DMS 273 treated with DMSO at 0.1 percent for 48 hours (cell line): ENCODE measurements around the gene SDHAF1.
"Not testable (repeated sequence)": the region's sequence is repeated elsewhere in the genome, so short reads cannot be mapped to it uniquely, and the experiment has no call there.

Experiments
- DNase-seq: peaks from one replicate; lab custom pipeline; 2025; lab: John Stamatoyannopoulos, UW

Gene SDHAF1

DNA sequence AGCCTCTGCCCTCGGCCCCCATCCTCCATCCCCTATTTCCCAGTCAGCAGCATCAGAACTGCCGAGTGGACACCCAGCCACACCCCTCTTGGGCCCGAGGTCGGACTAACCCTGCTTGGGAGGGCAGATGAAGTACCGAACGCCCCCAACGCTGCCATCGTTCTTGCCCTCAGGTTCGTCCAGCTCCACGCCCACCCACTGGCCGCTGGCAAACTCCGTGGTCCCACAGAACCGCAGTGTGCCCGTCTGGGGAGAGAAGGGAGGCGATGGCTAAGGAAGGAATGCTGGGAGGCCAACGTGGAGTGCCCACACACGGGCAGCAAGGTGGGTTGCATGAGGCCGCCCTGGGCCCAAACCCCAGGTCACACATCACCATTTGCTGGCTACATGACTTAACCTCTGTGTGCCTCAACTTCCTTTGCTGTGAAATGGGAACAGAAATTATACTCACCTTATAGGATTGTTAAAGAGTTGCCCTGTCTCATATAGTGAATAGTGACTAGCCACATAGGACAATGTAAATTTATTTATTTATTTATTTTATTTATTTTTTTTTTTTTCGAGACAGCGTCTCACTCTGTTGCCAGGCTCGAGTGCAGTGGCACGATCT, 24.2 kb downstream of the SDHAF1 start:
- no peak for DNase-seq

DNA sequence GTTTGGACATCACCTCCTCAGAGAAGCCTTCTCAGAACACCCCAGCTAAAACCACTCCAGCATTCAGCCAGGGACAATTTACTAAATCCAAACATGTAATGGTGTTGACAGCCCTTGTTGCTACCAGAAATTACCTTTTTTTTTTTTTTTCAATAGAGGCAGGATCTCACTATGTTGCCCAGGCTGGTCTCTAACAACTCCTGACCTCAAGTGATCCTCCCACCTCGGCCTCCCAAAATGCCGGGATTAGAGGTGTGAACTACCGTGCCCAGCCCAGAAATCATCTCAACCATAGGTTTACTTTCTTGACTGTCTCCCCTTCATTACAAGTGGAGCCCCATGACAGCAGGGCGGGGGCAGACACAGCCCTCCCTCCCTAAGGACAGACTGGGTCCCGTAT, 28.4 kb downstream of the SDHAF1 start:
- DNase-seq = no peak

DNA sequence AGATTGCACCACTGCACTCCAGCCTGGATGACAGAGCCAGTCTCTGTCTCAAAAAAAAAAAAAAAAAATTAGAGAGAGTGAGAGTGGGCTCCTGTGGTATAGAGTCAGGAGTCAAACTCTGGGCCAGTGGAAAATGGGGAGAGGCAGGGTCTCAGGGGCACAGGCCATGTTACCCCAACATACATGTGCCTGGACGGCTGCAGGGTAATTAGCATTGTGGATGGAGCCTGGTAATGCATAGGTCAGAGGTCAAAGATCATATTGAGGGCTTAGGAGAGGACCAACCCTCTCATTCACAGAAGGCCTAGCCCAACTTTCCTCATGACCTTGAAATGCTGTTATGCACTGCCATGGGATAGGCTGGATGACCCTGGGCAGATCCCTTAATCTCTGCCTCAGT, 30.6 kb downstream of the SDHAF1 start:
- DNase-seq = no peak

DNA sequence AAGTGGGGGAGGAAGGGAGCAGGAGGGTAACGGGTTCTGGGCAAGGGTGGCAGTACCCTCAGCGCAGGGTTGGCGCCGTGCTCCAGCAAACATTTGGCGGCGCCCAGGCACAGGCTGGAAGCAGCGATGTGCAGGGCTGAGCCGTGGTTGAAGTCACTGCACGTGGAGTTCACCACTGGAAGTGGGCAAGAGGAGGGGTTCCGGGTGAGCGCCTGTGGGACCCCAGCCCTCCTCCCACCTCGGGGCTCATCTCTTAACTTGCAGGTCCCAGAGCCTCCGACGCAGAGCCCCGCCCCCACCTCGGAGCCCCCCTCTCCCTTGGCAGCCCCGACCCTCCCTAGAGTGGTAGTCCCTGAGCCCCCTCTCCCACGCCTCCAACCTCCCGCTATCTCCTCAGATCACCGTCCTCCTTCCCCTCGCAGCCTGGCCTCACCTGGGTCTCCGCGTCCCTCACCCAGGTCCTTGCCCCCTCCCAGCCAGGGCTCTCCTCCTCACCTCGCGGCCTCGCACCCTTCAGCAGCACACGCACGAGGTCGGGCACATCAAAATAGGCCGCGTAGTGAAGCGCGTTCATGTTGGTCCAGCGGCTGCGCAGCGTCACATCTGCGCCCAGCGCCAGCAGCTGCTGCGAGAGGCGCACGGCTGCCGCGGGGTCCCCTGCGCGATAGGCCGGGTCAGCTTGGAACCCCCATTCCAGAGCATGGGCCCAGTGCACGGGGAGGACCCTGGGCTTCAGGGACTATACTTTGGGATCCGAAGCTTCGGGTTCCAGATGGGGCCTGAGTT, 31.3 kb downstream of the SDHAF1 start:
- DNase-seq = no peak

DNA sequence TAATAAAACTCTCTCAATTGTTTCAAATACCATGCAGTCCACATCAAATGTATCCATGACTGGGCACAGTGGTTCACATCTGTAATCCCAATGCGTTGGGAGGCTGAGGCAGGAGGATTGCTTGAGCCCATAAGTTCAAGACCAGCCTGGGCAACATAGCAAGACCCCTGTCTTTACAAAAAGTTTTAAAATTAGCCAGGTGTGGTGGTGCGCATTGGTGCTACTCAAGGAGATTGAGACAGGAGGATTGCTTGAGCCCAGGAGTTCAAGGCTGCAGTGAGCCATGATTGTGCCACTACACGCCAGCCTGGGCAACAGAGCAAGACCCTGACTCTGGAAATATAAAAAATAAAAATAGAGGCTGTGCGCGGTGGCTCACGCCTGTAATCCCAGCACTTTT, 32.7 kb downstream of the SDHAF1 start:
- no peak for DNase-seq

DNA sequence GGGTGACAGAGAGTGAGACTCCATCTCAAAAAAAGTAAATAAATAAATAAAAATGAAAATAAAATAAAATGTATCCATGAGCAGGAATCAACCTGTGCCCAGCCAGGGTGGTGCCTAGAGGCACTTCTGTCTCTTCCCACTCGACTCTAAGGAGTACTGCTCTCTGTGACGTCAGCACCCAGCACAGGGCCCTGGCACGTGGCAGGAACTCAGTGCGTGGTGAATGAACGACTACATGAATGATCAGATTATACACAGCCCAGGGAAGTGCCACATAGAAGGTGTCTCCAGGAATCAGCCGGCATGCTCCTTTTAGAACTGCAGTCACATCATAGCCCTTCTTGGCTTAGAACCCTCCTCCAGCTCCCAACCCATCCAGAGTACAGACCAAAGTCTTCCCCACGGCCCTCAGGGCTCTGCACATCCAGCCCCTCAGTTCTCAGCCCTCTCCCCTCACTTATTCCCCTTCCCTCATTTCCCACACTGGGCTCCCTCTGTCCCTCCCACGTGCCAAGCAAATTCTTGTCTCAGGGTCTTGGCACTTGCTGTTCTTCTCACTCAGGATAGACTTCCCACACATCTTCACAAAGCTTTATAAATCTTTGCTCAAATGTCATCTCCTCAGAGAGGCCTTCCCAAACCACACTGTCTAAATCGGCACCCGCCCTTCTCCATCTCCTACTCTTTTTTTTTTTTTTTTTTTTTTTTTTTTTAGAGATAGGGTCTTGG, 33.5 kb downstream of the SDHAF1 start:
- no peak for DNase-seq

DNA sequence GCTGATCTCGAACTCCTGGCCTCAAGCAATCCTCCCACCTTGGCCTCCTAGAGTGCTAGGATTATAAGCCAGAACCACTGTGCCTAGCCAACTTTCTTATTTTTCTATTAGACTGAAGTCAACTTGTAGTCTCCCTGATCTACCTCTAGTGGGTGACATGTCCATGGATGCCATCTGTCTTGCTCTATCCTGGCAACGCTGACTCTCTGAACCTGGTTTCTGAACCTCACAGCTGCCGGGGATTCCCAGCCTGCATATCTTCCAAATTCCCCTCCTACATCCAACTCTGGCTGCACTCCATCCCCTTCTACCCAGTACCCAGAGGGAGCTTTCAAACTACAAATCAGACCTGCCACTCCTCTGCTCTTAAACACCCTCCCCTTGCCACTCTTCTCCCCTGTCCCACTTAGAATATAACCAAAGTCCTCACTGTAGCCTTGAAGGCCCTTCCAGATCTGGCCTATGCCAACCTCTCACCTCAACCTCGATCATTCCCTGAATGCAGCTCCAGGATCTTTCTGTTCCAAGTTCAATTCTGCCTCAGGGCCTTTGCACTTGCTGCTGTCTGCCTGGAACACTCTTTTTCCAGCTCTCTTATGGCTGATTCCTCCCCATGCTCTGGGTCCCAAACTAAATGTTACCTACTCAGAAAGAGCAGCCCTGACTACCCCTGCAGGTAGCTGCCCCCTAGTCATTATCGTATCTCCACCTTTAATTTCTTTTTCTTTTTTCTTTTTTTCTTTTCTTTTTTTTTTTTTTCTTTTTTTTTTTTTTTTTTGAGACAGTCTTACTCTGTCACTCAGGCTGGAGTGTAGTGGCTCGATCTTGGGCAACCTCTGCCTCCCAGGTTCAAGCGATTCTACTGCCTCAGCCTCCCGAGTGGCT, 35.5 kb downstream of the SDHAF1 start:
- peak; percentile 54 for DNase-seq

DNA sequence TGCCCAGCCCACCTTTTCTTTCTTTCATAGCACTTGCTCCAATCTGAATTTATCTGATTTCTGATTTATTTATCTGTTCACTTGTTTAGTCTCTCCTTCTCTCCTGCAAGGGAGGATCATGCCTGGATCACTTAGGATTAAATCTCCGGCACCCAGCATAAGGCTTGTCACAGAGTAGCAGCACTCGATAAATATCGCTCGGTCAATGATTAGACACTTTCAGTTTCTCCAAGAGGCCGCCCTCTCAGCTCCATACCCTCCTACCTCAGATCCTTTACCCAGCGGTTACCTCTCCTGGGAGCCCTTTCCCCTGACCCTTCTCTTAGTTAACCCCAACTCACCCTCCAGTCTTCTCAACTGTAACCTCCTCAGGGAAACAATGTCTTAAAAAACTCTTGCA, 36.3 kb downstream of the SDHAF1 start:
- DNase-seq = no peak

DNA sequence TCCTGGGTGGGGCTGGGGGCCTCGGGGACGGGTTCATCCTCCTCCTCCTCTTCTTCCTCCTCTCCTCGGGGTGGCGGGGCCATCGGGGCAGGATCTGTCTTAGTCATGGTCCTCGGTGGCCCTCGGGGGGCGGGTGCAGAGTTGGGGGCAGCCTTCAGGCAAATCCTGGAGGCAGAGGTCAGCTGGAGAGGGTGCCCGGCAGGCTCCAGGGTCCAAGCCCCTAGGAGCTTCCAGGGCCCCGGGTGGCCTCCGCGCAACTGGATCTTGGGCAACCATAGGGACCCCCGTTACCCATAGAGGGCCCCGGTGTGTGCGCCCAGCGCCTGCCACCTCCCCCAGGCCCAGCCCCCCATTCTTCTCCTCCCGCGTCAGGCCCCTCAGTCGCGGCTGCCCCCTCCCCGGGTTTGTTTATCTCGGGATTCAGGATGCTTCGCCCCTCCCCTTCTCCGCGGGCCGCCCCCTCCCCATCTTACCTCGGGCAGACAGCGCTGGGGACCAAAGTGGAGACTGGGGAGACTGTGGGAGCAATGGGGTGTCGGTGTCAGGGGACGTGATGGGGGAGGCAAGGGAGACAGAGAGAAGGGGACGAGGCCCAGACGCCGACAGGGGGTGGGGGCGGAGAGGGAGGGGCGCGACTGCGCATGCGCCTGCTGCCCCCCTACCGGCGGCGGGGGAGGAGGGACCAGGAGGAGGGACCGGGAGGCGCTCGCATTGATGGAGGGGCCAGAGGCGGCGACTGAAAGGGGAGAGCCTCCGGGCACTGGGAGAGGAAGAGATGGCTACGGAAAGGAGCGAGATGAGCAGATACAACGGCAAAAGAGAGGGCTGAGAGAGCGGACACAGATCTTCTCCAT, 37.5 kb downstream of the SDHAF1 start, which contains the start of gene CLIP3:
Gene CLIP3 (minus strand): TSS at position 623 of the 854 bp plus-strand sequence. CDS start 516 bp downstream, at position 107.
- peak; percentile 15 for DNase-seq

DNA sequence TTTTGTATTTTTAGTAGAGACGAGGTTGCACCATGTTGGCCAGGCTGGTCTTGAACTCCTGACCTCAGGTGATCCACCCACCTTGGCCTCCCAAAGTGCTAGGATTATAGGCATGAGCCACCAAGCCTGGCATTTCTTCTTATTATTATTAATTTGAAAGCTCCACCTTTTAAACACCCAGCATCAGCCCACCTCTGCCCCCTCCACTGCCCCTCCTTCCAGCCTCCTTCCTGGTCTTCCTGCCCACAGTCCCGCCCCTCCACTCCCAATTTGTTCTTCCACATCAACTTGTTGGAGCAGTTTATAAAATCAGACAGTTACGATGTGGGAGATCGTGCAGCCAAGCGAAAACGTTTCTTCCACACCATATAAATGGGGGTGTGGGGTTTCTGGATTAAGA, 45.5 kb downstream of the SDHAF1 start:
- no peak for DNase-seq

DNA sequence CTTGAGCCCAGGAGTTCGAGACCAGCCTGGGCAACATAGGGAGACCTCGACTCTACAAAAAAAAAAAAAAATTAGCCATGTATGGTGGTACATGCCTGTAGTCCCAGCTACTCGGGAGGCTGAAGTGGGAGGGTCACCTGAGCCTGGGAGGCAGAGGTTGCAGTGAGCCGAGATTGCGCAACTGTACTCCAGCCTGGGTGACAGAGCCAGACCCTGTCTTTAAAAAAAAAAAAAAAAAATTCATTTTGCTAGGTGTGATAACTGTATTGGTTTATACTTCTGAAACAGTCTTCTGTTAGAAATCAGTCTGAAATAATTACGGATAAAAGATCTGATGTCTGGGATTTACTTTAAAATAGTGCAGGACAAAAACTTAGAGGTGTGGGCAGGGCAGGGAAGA, 46.1 kb downstream of the SDHAF1 start:
- not testable (repeated sequence) for DNase-seq

DNA sequence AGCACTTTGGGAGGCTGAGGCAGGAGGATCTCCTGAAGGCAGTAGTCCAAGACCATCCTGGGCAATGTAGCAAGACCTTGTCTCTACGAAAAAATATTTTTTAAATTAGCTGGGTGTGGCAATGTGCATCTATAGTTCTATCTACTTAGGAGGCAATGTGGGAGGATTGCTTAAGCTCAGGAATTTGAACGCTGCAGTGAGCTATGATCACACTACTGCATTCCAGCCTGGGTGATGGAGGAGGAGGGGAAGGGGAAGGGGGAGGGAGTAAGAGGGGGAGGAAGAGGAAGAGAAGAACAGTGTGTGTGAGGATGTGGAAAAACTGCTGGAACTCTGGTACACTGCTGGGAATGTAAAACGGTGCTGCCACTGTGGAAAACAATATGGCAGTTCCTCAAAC, 46.8 kb downstream of the SDHAF1 start:
- no peak for DNase-seq

DNA sequence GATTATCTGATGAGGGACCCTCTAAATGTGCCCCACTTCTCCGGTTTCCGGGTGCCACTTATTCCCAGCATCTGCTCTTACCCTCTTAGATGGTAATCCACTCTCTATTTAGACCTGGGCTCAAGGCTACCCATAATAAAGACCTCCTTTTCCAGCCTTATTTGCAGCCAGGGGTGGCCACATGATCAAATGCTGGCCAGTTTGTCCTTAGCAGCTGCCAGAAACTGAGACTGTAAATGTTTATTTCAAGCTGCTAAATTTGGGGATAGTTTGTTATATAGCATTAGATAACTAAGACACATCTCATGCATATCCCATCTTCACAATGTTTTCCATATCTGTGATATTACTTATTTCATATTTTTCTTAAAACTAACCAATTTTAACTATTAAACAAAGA, 49.0 kb downstream of the SDHAF1 start:
- no peak for DNase-seq
